IMR-90 (cell line): Measurements from ENCODE around the gene MYOM1. TPM values are rescaled to one million over a fixed set of nuclear protein-coding genes. Genes with fewer than 3 reads are reported as not detected.

Experiments
- ATAC-seq: fragments of 200-7000 bp; cut with Tn5 transposase; 2 replicates; pipeline ENCODE4 v1.9.1; 2020; ENCODE audit warnings: low read depth, mild to moderate bottlenecking, moderate library complexity
- BruUV-seq: library from RNA; stranded (reverse); fragments of 400-500 nt; replicated peaks from 2 replicates; lab custom pipeline; 2021; lab: Mats Ljungman, UMichigan
- CTCF ChIA-PET: fragments of 300-600 bp; formaldehyde crosslinking; extraction: SDS; loops from one replicate; lab custom pipeline; 2021; ENCODE audit warnings: antibody characterized with exemption; lab: Yijun Ruan, JAX
- POLR2A ChIA-PET: fragments of 300-600 bp; sonication (Branson Sonifier 250); formaldehyde crosslinking; loops from one replicate; lab custom pipeline; 2022; ENCODE audit warnings: antibody characterized with exemption; ENCODE audit not compliant: unreplicated experiment; lab: Charles Lee
- DNase-seq: peaks from one replicate; pipeline ENCODE4 v3.0.0; 2013
- H2AFZ ChIP-seq: replicated peaks from 2 replicates; pipeline ENCODE3; 2013; ENCODE audit warnings: low read length, mild to moderate bottlenecking; ENCODE audit not compliant: poor library complexity
- H2AK5ac ChIP-seq: 2 replicates; pipeline ENCODE4 v1.6.1; 2013; ENCODE audit warnings: low read depth, low read length, inconsistent platforms
- H2AK9ac ChIP-seq: replicated peaks from 2 replicates; pipeline ENCODE3; 2013; ENCODE audit warnings: mild to moderate bottlenecking, low read depth, low read length, moderate library complexity; ENCODE audit not compliant: poor library complexity
- H2BK120ac ChIP-seq: 2 replicates; pipeline ENCODE4 v1.6.1; 2013; ENCODE audit warnings: low read depth, low read length, inconsistent platforms
- H2BK15ac ChIP-seq: 3 replicates; pipeline ENCODE4 v1.6.1; 2013; ENCODE audit warnings: low read depth, low read length, inconsistent platforms
- H2BK20ac ChIP-seq: 2 replicates; pipeline ENCODE4 v1.6.1; 2013; ENCODE audit warnings: low read depth, mild to moderate bottlenecking, inconsistent platforms, low read length, moderate library complexity
- H2BK5ac ChIP-seq: 2 replicates; pipeline ENCODE4 v1.6.1; 2013; ENCODE audit warnings: mild to moderate bottlenecking, low read depth, low read length, inconsistent platforms; ENCODE audit not compliant: poor library complexity, severe bottlenecking
- H3K14ac ChIP-seq: replicated peaks from 2 replicates; pipeline ENCODE4 v1.6.1; 2013; ENCODE audit warnings: low read depth, low read length, inconsistent platforms
- H3K18ac ChIP-seq: 2 replicates; pipeline ENCODE4 v1.6.1; 2013; ENCODE audit warnings: low read depth, low read length, control low read depth
- H3K23ac ChIP-seq: 2 replicates; pipeline ENCODE4 v1.6.1; 2013; ENCODE audit warnings: low read depth, low read length, inconsistent platforms
- H3K27ac ChIP-seq: 2 replicates; pipeline ENCODE4 v1.5.1; 2013; ENCODE audit warnings: mild to moderate bottlenecking, control low read depth, low read length; ENCODE audit not compliant: insufficient read depth
- H3K27me3 ChIP-seq: 2 replicates; pipeline ENCODE4 v1.6.1; 2013; ENCODE audit warnings: low read length; ENCODE audit not compliant: control insufficient read depth, insufficient read depth
- H3K36me3 ChIP-seq: 2 replicates; pipeline ENCODE4 v1.6.1; 2013; ENCODE audit warnings: low read length, mixed read lengths; ENCODE audit not compliant: control insufficient read depth, insufficient read depth
- H3K4ac ChIP-seq: 2 replicates; pipeline ENCODE4 v1.6.1; 2013; ENCODE audit warnings: low read depth, low read length, inconsistent platforms
- H3K4me1 ChIP-seq: 2 replicates; pipeline ENCODE4 v1.6.1; 2013; ENCODE audit warnings: low read length, mixed read lengths; ENCODE audit not compliant: control insufficient read depth, insufficient read depth
- H3K4me2 ChIP-seq: 2 replicates; pipeline ENCODE4 v1.6.1; 2013; ENCODE audit warnings: low read depth, mild to moderate bottlenecking, control low read depth, low read length, moderate library complexity
- H3K4me3 ChIP-seq: 2 replicates; pipeline ENCODE4 v1.5.1; 2013; ENCODE audit warnings: low read depth, mild to moderate bottlenecking, control low read depth, low read length, moderate library complexity; ENCODE audit not compliant: insufficient read depth
- H3K56ac ChIP-seq: 2 replicates; pipeline ENCODE4 v1.6.1; 2013; ENCODE audit warnings: low read length, inconsistent platforms; ENCODE audit not compliant: insufficient read depth; ENCODE audit errors: extremely low read depth
- H3K79me1 ChIP-seq, 2 experiments: 2 replicates each; pipeline ENCODE4 v1.6.1; 2013; ENCODE audit warnings: low read length in 2 of 2, inconsistent platforms in 1 of 2, low read depth in 1 of 2
- H3K9ac ChIP-seq: 2 replicates; pipeline ENCODE4 v1.6.1; 2013; ENCODE audit warnings: low read depth, low read length, control low read depth
- H3K9me1 ChIP-seq: 2 replicates; pipeline ENCODE4 v1.6.1; 2013; ENCODE audit warnings: low read length, inconsistent platforms; ENCODE audit not compliant: insufficient read depth
- H3K9me3 ChIP-seq: 2 replicates; pipeline ENCODE4 v1.6.1; 2013; ENCODE audit warnings: low read length; ENCODE audit not compliant: control insufficient read depth, insufficient read depth
- H4K20me1 ChIP-seq: 2 replicates; pipeline ENCODE4 v1.6.1; 2013; ENCODE audit warnings: low read length, inconsistent platforms; ENCODE audit not compliant: insufficient read depth
- H4K5ac ChIP-seq: 2 replicates; pipeline ENCODE4 v1.6.1; 2013; ENCODE audit warnings: mild to moderate bottlenecking, low read depth, low read length, control low read depth
- H4K8ac ChIP-seq, 2 experiments: 2 replicates each; pipeline ENCODE4 v1.6.1; 2013; ENCODE audit warnings: low read depth in 2 of 2, low read length in 2 of 2, control low read depth in 1 of 2, inconsistent platforms in 1 of 2
- H4K91ac ChIP-seq: 2 replicates; pipeline ENCODE4 v1.6.1; 2013; ENCODE audit warnings: low read depth, low read length, inconsistent platforms; ENCODE audit not compliant: insufficient read depth
- CEBPB ChIP-seq: IDR thresholded peaks from 2 replicates; pipeline ENCODE4 v1.6.1; 2012; ENCODE audit warnings: low read depth, low read length, improper control_type of control experiment
- CHD1 ChIP-seq: IDR thresholded peaks from 2 replicates; pipeline ENCODE4 v1.6.1; 2012; ENCODE audit warnings: low read depth, low read length, improper control_type of control experiment
- RFX5 ChIP-seq: IDR thresholded peaks from 2 replicates; pipeline ENCODE4 v1.8.0; 2012; ENCODE audit warnings: low read depth, mild to moderate bottlenecking, low read length, moderate library complexity
- SMC3 ChIP-seq: fragments of 150-350 bp; IDR thresholded peaks from 2 replicates; pipeline ENCODE4 v1.6.1; 2016; ENCODE audit warnings: low read depth, mild to moderate bottlenecking, antibody characterized with exemption, low read length, moderate library complexity
- WGBS, 2 experiments: methylation state at CpG; one replicate each; pipeline versions ENCODE4 v1.1.5 to v1.1.7; 2013; ENCODE audit warnings: missing lambda C conversion rate in 2 of 2; ENCODE audit not compliant: insufficient read length in 1 of 2; ENCODE audit errors: extremely low coverage in 2 of 2; 5-methylcytosine and 5-hydroxymethylcytosine counted together
- dilution Hi-C: fragments of 300-500 bp; cut with HindIII; formaldehyde crosslinking; loops from one replicate; pipeline ENCODE4 v1.14.3; 2018; ENCODE audit warnings: low sequenced_read_pairs; ENCODE audit not compliant: unreplicated experiment
- in situ Hi-C: fragments of 300-500 bp; cut with MboI; formaldehyde crosslinking; loops from 3 replicates; pipeline ENCODE4 v1.14.3; 2019; ENCODE audit warnings: low sequenced_read_pairs, inconsistent platforms, mixed read lengths
- intact Hi-C: fragments of 100-400 bp; cut with micrococcal nuclease; formaldehyde crosslinking; loops from 2 replicates; pipeline ENCODE4 v1.10.0; 2022
- polyA plus RNA-seq, 3 experiments: library from polyadenylated mRNA; depleted of rRNA; stranded (reverse); fragments of >200 nt; gene quantifications; 2 replicates each; pipeline ENCODE4 v1.2.3, GENCODE V29; 2012; ENCODE audit warnings: low replicate concordance in 1 of 3
- total RNA-seq: library from RNA; depleted of rRNA; stranded (reverse); fragments of >200 nt; gene quantifications from 2 replicates; pipeline ENCODE4 v1.2.3, GENCODE V29; 2012

Gene MYOM1
- total and polyA plus RNA-seq, 2 of the 4 experiments (the other 2 are of a cell fraction): under 0.01 to 0.10 TPM

GRCh38 chr18:3211236-3211992 is 8.4 kb downstream of the MYOM1 start:
- intact Hi-C loops (no loop called here), in situ Hi-C loops (no loop called here), dilution Hi-C loops (no loop called here)
- no TSS peak for BruUV-seq
- Histone ChIP-seq H2BK5ac (no peak overlapping the region), H2AK9ac (no peak overlapping the region), H4K8ac (no peak overlapping the region), H3K23ac (no peak overlapping the region; the same call in 1 of the 2 replicates), H2BK120ac (no peak overlapping the region), H4K5ac (no peak overlapping the region), H2BK15ac (no peak overlapping the region), H3K27me3 (no peaks in the 10 kb centered on the region), H3K9ac (no peak overlapping the region), H3K9me1 (peaks cover 6% of the 10 kb centered on the region), H3K79me1 (no peaks in the 10 kb centered on the region), H3K9me3 (no peaks in the 10 kb centered on the region), H3K27ac (no peak overlapping the region), H3K4ac (no peak overlapping the region), H4K91ac (no peak overlapping the region), H3K4me2 (peak overlapping the region; percentile 67; the same call in 1 of the 2 replicates), H3K4me3 (no peak overlapping the region), H3K56ac (no peak overlapping the region), H2AFZ (no peak overlapping the region), H3K36me3 (no peaks in the 10 kb centered on the region), H2AK5ac (no peak overlapping the region), H2BK20ac (no peak overlapping the region), H3K4me1 (no peaks in the 10 kb centered on the region; the same call in 1 of the 2 replicates), H3K14ac (0 out of 2 replicates have a peak overlapping the region, but pooled peaks have one; percentile 10), H4K20me1 (no peaks in the 10 kb centered on the region), H3K18ac (no peak overlapping the region)
- CTCF ChIA-PET: interaction anchor here (0.6 to 0.7 kb wide), 2 partner anchors 8 to 522 kb away, joined by 3 read pairs; no protein-coding TSS in a partner anchor
- ATAC-seq (peak; percentile 72), DNase-seq (peak; percentile 6)
- POLR2A ChIA-PET: no interaction called here
- TF ChIP-seq SMC3 (no peak), RFX5 (no peak), CHD1 (no peak), CEBPB (no peak)
- WGBS, 2 experiments: 47% methylated on average over 3 of the region's 5 CpGs; no CpG with 5 or more reads in 1 of the 2 experiments
